Measurements from ENCODE around the gene BICRA.

BICRA gene

GRCh38 chr19:47650700-47651099 is 41.8 kb downstream of the BICRA start:
- Histone ChIP-seq H3K9ac (ENCODE audit: low read length) (no peak overlapping the region), H2AFZ (ENCODE audit: low read length) (no peak overlapping the region)

GRCh38 chr19:47651132-47651531 is 42.2 kb downstream of the BICRA start:
- Histone ChIP-seq H2AFZ (ENCODE audit: low read length) (no peak overlapping the region), H3K4me2 (ENCODE audit: low read length) (no peak overlapping the region), H3K79me2 (ENCODE audit: insufficient read depth, low read length) (peaks cover 5% of the 10 kb centered on the region; the same call in 1 of the 2 replicates), H3K27me3 (ENCODE audit: insufficient read depth, low read length) (no peaks in the 10 kb centered on the region), H3K27ac (ENCODE audit: low read depth, low read length, poor library complexity, severe bottlenecking) (no peak overlapping the region), H3K9me2 (ENCODE audit: low read depth, low read length) (no peaks in the 10 kb centered on the region), H3K4me3 (ENCODE audit: low read depth, low read length, poor library complexity, severe bottlenecking) (no peak overlapping the region), H4K20me1 (ENCODE audit: insufficient read depth, low read length) (no peaks in the 10 kb centered on the region), H3K9me3 (ENCODE audit: low read length) (no peaks in the 10 kb centered on the region), H3K4me1 (ENCODE audit: insufficient read depth, low read length, severe bottlenecking) (no peaks in the 10 kb centered on the region), H3K9ac (ENCODE audit: low read length) (no peak overlapping the region), H3K36me3 (ENCODE audit: insufficient read depth, low read length) (peaks cover 24% of the 10 kb centered on the region), H3F3A (ENCODE audit: insufficient read depth, low read length) (no peaks in the 10 kb centered on the region)
- TF ChIP-seq CTCF (IDR thresholded peaks at IDR 0.05; ENCODE audit: low read length) (no peak), EZH2 (IDR thresholded peaks at IDR 0.05; ENCODE audit: borderline replicate concordance, low read length) (no peak)

More at GRCh38 chr19:47650700-47651099, 41.8 kb downstream of the BICRA start:
- no peaks in the 10 kb centered on the region for H3K4me1 ChIP-seq (ENCODE audit: insufficient read depth, low read length, severe bottlenecking)
- no peak overlapping the region for H3K4me2 ChIP-seq (ENCODE audit: low read length)
- no peak overlapping the region for H3K4me3 ChIP-seq (ENCODE audit: low read depth, low read length, poor library complexity, severe bottlenecking)
- peaks cover 25% of the 10 kb centered on the region for H3K36me3 ChIP-seq (ENCODE audit: insufficient read depth, low read length)
- no peaks in the 10 kb centered on the region for H3K9me2 ChIP-seq (ENCODE audit: low read depth, low read length)
- H3F3A ChIP-seq (ENCODE audit: insufficient read depth, low read length) = no peaks in the 10 kb centered on the region
- TF ChIP-seq CTCF (IDR thresholded peaks at IDR 0.05; ENCODE audit: low read length) (no peak), EZH2 (IDR thresholded peaks at IDR 0.05; ENCODE audit: borderline replicate concordance, low read length) (no peak)
- peaks cover 5% of the 10 kb centered on the region; the same call in 1 of the 2 replicates for H3K79me2 ChIP-seq (ENCODE audit: insufficient read depth, low read length)
- H4K20me1 ChIP-seq (ENCODE audit: insufficient read depth, low read length) = no peaks in the 10 kb centered on the region
- H3K9me3 ChIP-seq (ENCODE audit: low read length) = no peaks in the 10 kb centered on the region
- no peaks in the 10 kb centered on the region for H3K27me3 ChIP-seq (ENCODE audit: insufficient read depth, low read length)
- no peak overlapping the region for H3K27ac ChIP-seq (ENCODE audit: low read depth, low read length, poor library complexity, severe bottlenecking)

- H3K9me2 ChIP-seq (ENCODE audit: low read depth, low read length) = no peaks in the 10 kb centered on the region
- no peak overlapping the region for H3K4me3 ChIP-seq (ENCODE audit: low read depth, low read length, poor library complexity, severe bottlenecking)
- H2AFZ ChIP-seq (ENCODE audit: low read length) = no peak overlapping the region
- H4K20me1 ChIP-seq (ENCODE audit: insufficient read depth, low read length) = no peaks in the 10 kb centered on the region
- no peaks in the 10 kb centered on the region for H3K27me3 ChIP-seq (ENCODE audit: insufficient read depth, low read length)
- no peak for TF ChIP-seq EZH2 (IDR thresholded peaks at IDR 0.05; ENCODE audit: borderline replicate concordance, low read length)
- TF ChIP-seq CTCF (IDR thresholded peaks at IDR 0.05; ENCODE audit: low read length) = no peak
- H3K4me1 ChIP-seq (ENCODE audit: insufficient read depth, low read length, severe bottlenecking) = no peaks in the 10 kb centered on the region
- H3K79me2 ChIP-seq (ENCODE audit: insufficient read depth, low read length) = peaks cover 5% of the 10 kb centered on the region; the same call in 1 of the 2 replicates
- no peak overlapping the region for H3K27ac ChIP-seq (ENCODE audit: low read depth, low read length, poor library complexity, severe bottlenecking)
- no peaks in the 10 kb centered on the region for H3K9me3 ChIP-seq (ENCODE audit: low read length)
- no peak overlapping the region for H3K4me2 ChIP-seq (ENCODE audit: low read length)
- peaks cover 18% of the 10 kb centered on the region for H3K36me3 ChIP-seq (ENCODE audit: insufficient read depth, low read length)
- H3K9ac ChIP-seq (ENCODE audit: low read length) = no peak overlapping the region
- no peaks in the 10 kb centered on the region for H3F3A ChIP-seq (ENCODE audit: insufficient read depth, low read length)
These were observed 42.8 kb downstream of the BICRA start for GRCh38 chr19:47651691-47652090.
